Stimulated activated CD4-positive, alpha-beta T cell treated with anti-CD3 and anti-CD28 coated beads, Interleukin-1b, Interleukin-23, amount 100 ng/mL, for 48 hours (primary cell): ENCODE data around the gene ADGRF3.
A peak's percentile ranks its signal among the peaks of the same experiment; 100 is the strongest.
"Not testable (repeated sequence)": the region's sequence is repeated elsewhere in the genome, so short reads cannot be mapped to it uniquely, and the experiment has no call there.

ENCODE experiments used
- DNase-seq: peaks from one replicate; pipeline ENCODE4 v3.0.0-alpha.2; 2020

The ADGRF3 gene

DNA sequence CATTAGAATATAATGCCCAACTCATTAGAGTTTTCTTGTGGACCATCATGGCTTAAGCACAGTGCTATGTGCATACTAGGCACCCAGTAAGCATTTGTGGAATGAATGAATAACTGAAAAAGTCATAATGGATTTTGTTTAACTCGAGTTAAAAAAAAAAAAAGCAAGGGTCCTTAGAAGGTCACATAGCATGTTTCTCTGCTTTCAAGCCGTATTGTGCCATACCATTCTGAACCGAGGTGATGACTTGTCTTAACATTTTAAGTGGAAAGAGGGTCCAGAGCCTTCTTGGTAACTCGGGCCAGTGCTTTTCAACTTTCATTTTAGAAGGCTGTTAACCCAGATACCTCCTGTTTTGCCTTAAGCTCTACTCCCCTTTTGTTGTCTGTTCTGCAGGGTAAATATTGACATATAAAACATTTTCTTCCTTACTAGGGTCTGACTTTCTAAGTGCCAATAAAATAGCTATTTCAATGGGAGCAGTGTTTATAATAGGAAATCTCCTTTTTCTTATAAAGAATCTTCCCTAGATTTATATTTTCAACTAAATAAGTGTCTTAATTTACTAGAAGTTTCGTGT, 787 bp upstream of the ADGRF3 start:
- no peak for DNase-seq

DNA sequence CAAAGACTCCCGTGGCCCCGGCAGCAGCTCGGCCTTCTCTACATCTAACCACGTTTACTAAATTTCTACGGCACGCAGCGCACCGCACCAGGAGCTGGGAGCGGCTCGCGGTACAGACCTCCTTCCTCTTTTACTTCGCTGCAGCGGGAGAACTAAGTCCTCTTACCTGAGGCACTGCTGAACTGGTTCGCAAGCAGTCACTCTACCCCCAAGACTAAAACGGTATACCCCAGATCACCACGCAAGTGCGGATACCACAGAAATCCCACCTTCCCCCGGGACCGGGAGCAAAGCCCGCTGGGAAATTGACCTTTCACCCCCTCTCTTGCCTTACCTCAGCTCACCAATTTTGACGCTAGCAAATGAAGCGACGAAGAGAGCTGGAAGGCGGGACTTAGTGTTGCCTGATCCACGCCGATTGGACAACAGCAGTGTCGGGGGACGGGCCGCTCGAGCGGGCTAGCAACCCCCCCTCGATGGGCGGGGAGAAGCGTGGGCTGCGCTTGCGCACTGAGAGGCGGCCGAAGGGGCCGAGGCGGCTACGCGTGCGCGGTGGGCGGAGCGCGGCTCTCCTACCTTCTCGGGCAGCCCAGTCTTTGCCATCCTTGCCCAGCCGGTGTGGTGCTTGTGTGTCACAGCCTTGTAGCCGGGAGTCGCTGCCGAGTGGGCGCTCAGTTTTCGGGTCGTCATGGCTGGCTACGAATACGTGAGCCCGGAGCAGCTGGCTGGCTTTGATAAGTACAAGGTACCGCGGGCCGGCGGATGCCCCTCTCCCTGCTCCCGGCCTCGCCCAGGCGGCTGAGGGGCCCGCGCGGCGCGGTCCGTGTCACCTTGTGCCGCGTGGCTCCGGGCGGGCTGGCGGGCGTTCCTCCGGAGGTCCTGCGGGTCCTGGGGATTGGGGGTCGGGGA, 790 bp downstream of the ADGRF3 start, which contains the start of gene SELENOI:
TSS of gene SELENOI (plus strand) at position 599 of the 909 bp plus-strand sequence. CDS start at position 689, 90 bp downstream.
- peak; percentile 99 for DNase-seq

DNA sequence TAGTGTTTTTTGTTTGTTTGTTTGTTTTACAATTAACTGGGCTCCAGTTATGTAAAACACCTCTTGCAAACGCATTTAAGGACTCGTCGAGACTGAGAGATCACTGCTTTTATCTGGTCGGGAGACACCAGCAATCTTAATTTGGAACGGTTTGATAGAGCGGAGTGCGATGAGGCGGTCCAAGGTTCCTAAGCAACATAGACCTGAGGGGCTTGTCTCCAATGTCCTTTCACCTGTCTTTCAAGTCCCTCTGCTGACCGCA, 1.4 kb downstream of the ADGRF3 start:
- DNase-seq = no peak

DNA sequence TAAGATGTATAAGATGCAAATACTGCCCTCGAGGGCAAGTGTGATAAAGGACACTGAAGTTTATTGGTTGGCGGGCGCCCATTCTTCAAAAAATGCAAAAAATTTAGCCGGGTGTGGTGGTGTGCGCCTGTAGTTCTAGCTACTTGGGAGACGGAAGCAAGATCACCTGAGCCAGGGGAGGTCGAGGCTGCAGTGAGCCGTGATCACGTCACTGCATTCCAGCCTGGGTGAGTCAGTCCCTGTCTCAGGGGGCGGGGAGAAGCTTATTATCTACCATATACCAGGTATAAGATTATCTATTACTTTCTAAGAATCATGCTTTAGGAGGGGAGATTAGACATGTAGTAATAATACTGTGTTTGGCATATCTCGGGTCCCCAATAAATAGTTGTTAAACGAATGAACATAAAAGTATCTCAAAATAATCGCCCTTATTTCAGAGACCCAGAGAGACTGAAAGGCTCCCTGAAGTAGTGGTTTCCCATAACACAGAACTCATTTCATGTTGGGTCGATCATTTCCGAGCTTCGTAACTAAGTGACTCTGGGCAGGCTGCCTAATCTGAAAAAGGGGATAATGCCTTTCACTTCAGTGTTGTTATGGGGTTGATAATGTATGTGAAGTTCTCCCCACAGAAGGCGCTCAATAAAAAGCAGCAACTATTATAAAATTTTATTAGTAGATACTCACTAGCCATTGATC, 1.9 kb downstream of the ADGRF3 start:
- DNase-seq = peak; percentile 24

DNA sequence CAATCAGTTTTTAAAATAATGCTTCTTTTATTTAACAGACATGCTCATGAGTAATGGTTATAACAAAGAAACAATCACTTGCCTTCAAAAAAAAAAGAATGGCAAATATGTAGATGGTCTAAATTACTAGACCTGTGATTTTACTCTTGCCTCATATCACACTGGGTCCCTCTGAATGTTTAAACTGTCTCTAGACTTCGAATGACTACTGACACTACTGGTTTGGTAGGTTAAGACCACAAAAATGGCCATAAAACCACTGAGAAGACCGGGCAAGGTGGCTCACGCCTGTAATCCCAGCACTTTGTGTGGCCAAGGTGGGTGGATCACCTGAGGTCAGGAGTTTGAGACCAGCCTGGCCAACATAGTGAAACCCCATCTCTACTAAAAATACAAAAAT, 5.8 kb downstream of the ADGRF3 start:
- DNase-seq = no peak

DNA sequence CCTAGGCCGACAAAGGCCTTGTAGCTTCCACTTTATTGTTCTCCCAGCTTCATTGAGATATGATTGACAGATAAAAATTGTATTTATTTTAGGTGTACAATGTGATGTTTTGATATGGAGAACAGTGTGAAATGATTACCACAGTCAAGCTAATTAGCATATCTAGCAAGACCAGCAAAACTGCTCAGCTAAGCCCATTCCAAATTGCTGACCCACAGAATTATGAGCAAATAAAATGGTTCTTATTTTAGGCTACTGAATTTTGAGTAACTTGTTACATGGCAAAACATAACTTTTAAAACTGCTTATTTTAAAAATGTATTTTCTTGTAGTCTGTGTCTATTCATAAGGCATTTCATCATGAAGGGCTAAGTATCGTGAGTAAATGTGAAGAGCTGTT, 9.3 kb downstream of the ADGRF3 start:
- DNase-seq = no peak

DNA sequence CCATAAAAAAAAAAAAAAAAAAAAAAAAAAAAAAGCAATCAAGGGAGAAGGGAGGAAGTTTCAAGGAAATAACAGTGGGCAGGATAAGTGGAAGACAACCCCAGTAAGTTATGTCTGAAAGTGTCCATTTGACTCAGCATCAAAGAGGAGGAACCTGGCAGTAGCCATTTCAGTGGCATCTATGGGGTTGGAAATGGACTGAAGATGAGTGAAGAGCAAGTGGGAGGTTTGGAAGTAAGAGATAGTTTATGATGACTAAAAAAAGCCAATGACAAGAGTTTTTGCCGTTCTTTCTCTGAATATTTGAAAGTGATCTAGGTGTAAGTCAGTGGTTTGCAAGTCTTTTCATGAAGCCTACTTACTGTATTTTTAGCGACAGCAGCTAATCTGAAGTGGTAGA, 9.9 kb downstream of the ADGRF3 start:
- DNase-seq = no peak

DNA sequence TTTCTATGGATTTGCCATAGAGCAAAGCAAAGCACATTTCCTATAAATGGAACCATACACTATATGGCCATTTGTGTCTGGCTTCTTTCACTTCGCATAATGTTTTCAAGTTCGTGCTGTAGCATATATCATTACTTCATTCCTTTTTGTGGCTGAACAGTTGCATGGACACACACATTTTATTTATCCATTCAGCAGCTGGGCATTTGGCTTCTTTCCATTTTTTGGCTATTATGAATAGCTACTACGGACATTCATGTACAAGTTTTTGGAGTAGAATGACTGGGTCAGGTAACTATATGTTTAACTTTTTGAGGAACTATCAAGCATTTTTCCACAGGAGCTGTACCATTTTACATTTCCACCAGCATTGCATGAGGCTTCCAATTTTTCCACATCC, 11.4 kb downstream of the ADGRF3 start:
- no peak for DNase-seq

DNA sequence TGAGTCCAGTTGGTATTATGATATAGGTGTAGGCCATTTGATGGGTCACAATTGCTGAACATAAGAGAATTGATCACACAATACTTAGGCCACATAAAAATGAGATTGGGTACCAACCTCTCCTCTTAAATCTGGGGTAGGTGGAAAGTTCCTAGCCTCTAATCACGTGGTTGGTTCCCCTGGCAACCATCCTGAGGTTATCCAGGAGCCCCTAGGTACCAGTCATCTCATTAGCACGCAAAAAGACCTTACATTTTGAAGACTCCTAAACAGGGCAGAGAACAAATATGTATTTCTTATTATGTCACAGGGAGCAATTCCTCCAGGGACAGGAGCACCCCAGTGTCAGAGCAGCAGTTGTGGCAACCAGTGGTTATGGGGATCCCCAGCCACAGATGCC, 13.3 kb downstream of the ADGRF3 start:
- no peak for DNase-seq

DNA sequence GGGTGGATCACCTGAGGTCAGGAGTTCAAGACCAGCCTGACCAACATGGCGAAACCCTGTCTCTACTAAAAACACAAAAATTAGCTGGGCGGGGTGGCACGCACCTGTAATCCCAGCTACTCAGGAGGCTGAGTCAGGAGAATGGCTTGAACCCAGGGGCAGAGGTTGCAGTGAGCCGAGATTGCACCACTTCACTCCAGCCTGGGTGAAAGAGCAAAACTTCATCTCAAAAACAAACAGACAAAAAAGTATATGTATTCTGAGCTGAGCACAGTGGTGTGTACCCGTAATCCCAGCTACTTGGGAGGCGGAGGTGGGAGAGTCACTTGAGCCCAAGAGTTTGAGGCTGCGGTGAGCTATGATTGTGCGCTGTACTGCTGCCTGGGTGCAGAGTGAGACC, 15.3 kb downstream of the ADGRF3 start:
- not testable (repeated sequence) for DNase-seq

DNA sequence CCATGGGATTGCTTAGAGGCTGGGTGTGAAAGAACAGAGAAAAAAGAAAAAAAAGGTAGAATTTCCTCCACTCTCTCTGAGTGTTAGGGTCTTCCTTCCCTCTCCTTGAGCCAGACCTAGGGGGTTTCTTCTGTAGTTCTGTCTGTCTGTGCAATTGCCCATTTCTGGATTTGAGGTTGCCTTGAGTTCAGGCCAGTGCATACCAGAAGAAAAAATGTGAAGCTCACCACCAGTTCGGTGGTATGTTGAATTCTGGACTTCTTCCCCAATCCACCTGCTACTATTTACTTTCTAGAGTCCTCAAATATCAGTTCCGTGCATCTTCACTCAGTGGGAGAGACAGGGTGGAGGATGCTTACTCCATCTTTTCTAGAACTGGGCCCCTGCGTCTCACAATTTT, 16.0 kb downstream of the ADGRF3 start:
- DNase-seq = no peak

DNA sequence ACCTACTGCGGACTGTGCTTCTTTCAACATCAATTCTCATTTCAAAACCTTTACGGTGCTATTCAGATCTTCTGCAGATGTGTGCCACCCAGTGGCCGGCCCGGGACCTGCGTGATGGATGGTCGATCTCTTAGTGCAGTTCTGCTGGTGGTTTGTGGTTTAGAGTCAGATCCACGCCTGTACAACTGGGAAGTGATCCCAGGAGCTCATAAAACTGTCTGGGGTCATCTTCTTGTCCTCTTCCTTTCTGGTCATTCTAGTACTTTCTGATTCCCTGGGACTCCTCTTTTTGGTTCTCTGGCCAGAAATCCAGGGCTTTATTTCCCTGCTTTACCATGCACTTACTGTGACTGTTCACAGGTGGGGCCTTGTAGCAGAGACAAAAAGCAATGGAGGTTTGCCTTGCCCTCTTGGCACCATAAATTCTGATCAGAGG, 16.5 kb downstream of the ADGRF3 start:
- peak; percentile 82 for DNase-seq

DNA sequence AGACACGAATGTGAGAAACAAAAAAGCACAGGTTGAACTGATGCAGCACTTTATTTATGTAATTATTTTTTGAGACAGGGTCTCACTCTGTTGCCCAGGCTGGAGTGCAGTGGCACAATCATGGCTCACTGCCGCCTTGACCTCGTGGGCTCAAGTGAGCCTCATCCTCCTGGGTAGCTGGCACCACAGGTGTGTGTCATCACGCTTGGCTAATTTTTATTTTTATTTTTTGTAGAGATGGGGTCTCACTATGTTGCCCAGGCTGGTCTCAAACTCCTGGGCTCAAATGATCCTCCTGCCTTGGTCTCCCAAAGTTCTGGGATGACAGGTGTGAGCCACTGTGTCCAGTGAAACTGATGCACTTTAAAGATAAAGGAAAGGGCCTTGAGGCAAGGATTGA, 17.5 kb downstream of the ADGRF3 start:
- not testable (repeated sequence) for DNase-seq

DNA sequence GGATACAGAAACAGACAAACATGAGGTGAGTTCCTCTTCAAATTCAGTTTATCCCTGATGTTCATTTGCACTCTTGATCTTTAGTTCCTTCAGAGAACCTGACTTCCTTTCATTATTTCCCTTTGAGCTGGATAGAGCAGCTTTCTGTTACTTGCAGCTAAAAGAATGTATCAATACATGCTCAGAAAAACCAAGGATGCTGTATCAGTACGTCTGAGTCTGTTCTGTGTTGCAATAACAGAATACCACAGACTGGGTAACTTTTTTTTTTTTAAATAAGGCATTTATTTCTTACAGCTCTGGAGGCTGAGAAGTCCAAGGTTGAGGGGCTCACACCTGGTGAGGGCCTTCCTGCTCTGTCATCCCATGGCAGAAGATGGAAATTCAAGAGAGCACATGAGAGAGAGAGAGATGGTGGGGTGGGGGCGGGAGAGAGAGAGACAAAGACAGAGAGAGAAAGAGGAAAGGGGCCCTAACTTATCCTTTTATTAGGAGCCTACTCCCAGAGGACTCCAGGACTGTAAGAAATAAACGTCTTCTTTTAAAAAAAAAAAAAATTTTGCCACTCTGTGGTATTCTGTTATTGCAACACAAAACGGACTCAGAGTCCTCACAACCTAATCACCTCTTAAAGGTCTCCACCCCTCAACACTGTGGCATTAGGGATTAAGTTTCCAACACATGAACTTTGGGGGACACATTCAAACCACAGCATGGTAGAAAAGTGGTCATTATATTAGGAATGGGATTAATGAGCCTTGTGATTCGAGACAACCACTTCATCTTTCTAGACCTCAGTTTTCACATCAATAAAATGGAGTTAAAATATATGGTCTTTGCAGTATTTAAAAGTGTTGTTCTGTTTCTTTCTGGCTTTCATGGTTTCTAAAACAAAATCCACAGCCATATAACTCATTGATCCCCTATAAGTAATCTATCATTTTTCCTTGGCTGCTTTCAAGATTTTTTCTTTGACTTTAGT, 19.0 kb downstream of the ADGRF3 start:
- no peak for DNase-seq

DNA sequence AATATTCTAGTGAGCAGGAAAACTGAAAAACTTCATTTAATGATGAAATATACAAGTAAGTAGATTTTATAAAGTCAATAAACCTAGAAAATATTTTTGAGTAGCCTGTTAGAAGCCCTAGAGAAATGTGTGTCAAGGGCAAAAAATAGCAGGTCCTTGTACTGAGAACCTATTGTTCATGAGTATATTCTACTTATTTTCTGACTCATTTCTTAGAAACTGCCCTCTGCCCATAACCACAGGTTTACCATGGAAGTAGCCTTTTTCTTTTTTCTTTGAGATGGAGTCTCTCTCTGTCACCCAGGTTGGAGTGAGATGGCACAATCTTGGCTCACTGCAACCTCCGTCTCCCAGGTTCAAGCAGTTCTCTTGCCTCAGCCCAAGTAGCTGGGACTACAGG, 20.1 kb downstream of the ADGRF3 start:
- DNase-seq = no peak

DNA sequence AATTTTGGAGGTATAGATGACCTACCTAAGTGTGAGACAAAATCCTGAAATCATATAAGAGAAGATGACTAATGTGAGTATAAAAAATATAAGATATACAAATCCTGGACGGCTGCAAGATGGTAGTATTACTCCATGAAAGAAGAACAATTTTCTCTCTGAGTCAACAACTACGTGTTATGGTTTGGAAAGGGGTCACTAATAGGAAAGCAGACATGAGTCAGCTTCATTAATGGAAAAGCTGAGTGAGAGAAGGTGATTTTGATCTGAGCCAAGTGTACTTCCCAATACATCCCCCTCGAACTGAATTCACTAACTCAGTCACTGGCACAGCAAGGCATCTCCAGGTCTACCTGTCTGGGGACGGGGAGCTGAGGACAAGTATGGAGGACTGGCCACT, 20.7 kb downstream of the ADGRF3 start:
- DNase-seq = no peak

DNA sequence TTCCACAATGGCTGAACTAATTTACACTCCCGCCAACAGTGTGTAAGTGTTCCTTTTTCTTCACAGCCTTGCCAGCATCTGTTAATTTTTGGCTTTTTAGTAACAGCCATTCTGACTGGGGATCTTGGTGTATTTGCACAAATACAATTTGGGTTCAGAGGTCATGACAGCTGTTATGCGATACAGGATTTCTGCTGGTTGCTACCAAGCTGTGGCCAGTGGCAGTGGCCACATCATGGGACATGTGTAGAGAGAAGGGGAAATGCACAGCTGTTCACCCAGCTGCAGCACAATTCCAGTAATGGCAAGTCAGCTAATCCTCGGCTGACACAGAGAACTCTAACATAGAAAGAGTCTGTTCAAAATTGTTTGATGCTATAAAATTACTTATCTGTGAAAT, 21.7 kb downstream of the ADGRF3 start:
- no peak for DNase-seq

DNA sequence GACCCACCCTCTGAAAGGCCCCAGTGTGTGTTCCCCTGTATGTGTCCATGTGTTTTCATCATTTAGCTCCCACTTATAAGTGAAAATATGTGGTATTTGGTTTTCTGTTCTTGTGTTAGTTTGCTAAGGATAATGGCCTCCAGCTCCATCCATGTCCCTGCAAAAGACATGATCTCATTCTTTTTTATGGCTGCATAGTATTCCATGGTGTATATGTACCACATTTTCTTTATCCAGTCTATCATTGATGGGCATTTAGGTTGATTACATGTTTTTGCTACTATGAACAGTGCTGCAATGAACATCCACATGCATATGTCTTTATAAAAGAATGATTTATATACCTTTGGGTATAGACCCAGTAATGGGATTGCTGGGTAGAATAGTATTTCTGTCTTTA, 22.1 kb downstream of the ADGRF3 start:
- not testable (repeated sequence) for DNase-seq

DNA sequence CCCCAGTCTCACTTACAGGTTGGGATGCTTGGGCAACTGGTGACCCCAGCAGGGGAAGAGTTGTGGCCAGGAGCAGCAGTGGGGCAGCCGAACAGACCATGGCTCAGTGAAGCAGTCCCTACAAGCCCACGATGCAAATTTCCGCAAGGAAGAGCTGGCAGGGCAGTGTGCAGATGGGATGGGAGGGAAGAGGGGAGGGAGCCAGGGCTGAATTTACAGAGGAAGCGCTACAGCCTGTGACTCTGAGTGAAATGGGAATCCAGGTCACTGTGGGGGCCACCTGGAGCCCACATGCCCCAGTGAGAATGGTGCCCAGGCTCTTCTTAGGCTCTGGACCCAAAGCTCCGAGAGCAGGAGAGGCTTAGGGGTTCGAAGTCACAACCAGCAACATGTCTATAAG, 27.6 kb downstream of the ADGRF3 start:
- no peak for DNase-seq

DNA sequence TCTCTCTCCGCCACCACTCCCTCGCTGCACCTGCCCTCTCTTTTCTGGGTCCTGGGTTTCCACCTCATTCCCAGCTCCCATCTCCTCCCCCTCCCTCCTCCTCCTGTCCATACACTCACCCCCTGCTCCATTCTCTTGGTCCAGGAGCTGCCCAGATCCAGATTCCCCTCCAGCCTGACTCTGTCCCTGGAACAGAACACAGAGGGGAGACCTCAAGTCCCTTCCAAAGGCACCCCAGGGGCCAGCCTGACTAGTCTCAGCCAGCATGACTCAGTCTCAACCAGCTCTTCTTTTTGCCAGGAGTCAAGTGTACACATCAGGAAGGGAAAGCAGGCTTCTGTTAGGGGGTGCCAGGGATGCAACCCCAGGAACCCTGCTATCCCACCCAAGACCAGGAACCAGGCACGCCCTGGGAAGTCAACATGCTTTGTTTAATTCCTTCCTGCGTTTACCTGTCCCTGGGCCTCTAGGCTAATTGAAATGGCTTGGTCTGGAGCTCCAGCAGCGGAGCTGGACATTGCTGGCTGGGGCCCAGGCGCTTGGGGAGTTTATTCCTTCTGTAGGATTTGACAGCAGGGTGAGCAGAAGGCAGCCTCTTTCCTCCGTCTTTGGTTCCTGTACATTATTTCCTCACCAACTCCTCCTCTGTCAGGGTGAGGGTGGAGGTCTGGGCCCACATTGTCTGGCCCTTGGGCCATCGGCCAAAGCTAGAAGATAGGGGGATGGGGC, 29.0 kb downstream of the ADGRF3 start:
- no peak for DNase-seq

DNA sequence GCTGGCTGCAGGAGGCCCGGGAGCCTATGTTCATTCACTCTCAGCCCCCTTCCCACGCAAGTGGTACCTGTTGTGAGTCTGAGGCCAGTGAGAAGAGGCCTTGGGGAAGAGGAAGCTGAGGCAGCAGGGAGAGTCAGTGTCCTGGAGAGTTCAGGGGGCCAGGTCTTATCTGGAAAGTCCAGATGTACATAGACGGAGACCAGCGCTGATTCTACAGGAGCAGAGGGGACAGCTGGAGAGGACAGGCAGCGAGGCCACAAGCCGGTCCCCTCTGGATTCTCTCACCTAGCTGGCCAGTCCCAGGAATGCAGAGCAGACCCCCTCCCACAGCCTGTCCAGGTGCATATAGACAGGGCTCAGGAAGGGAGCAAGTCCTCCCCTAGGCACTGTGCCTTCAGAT, 29.7 kb downstream of the ADGRF3 start:
- no peak for DNase-seq

DNA sequence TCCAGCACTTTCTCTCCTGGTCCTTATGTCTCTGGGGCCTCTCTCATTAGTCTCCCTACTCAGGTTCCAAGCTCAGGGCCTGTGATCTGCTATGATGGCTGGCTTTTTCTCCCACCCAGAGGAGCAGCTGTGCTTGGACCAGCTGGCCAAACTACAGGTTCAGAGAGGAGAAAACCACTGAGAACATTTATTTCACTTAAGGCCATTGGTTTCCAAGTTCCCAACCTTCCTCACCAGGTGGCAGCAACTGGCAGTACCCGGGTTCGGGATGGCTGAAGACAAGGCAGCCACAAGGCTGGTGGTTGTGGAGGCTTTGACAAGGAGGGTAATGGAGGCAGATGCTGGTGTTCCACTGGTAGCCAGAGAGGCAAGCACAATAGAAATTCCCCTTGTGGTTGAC, 30.5 kb downstream of the ADGRF3 start:
- DNase-seq = no peak
